T-helper 17 cell (primary cell): ENCODE results near the gene ZNF354B. TPM values are rescaled to one million over a fixed set of nuclear protein-coding genes. Genes with fewer than 3 reads are reported as not detected.
"Not testable (repeated sequence)": the region's sequence is repeated elsewhere in the genome, so short reads cannot be mapped to it uniquely, and the experiment has no call there.

Source experiments
- ATAC-seq: fragments of 150-1000 bp; cut with Tn5 transposase; 2 replicates; pipeline ENCODE4 v1.10.0; 2021; ENCODE audit warnings: mild to moderate bottlenecking, moderate library complexity
- DNase-seq, 3 donors: peaks; one replicate each; pipeline versions ENCODE4 v3.0.0 to v3.0.0-alpha.2; 2020 to 2021
- H3K9me3 ChIP-seq: one replicate; pipeline ENCODE4 v1.7.0; 2013; ENCODE audit warnings: low read length, mild to moderate bottlenecking; ENCODE audit not compliant: control insufficient read depth, poor library complexity, severe bottlenecking
- H3K27ac Mint-ChIP-seq: one replicate; pipeline ENCODE4 v1.8.0; 2022; ENCODE audit warnings: mild to moderate bottlenecking, moderate library complexity, mixed read lengths
- H3K27me3 Mint-ChIP-seq: one replicate; pipeline ENCODE4 v1.8.0; 2022; ENCODE audit warnings: mixed read lengths
- H3K36me3 Mint-ChIP-seq: one replicate; pipeline ENCODE4 v1.8.0; 2022; ENCODE audit warnings: low read depth, mixed read lengths
- H3K4me1 Mint-ChIP-seq: one replicate; pipeline ENCODE4 v1.8.0; 2022; ENCODE audit warnings: mild to moderate bottlenecking, mixed read lengths
- H3K4me3 Mint-ChIP-seq: one replicate; pipeline ENCODE4 v1.8.0; 2022; ENCODE audit warnings: mild to moderate bottlenecking, moderate library complexity, mixed read lengths
- total RNA-seq, 4 donors: library from RNA in 2 of 4; stranded (reverse) in 2 of 4; gene quantifications; one replicate each; pipeline ENCODE4 v1.2.3 and lab custom pipeline; 2022 to 2026

ZNF354B gene
- 1 to 10 TPM; 8.8 to 9.8 TPM for total RNA-seq
- 17.6 to 37.0 reads per million in 2 donors for total RNA-seq (lab: John Stamatoyannopoulos, UW)

GRCh38 chr5:178859625-178860521, at the start of gene ZNF354B:
ZNF354B (plus strand) TSS chr5:178859953; CDS start chr5:178861048, 1,095 bp downstream.
- DNase-seq (peak; percentile 64 to 73 (median 65)), ATAC-seq (peak; percentile 98)
- H3K27me3 Mint-ChIP-seq = peaks cover 7% of the 10 kb centered on the region
- peak within 1 kb of the TSS; percentile 88 for H3K27ac Mint-ChIP-seq
- H3K4me3 Mint-ChIP-seq = peak within 1 kb of the TSS; percentile 88
- H3K4me1 Mint-ChIP-seq = peaks cover 25% of the 10 kb centered on the region
- H3K9me3 ChIP-seq = no peaks in the 10 kb centered on the region
- H3K36me3 Mint-ChIP-seq = peaks cover 5% of the 10 kb centered on the region

DNA sequence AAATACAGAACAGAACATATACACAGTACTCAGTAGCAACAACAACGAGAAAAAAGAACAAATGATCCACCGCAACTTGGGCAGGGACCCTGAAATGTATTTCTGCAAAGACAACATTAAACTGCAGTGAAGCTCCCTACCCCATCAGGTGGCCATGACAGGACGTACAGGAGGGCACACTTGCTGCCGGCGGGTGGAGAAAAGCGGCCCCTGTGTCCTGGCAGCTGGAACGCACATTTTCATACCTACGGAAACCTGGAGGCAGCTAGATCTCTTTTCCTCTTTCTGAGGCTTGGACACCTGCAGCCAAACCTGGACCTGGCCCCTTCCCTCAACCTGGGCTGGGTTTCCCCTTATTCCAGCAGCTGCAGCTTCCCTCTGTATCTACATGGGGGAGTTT, 42.2 kb upstream of the ZNF354B start:
- H3K36me3 Mint-ChIP-seq = peaks cover 3% of the 10 kb centered on the region
- peaks cover 15% of the 10 kb centered on the region for H3K27me3 Mint-ChIP-seq
- DNase-seq (no peak), ATAC-seq (no peak)
- no peaks in the 10 kb centered on the region for H3K4me1 Mint-ChIP-seq
- H3K9me3 ChIP-seq = no peaks in the 10 kb centered on the region
- H3K4me3 Mint-ChIP-seq = no peak overlapping the region
- no peak overlapping the region for H3K27ac Mint-ChIP-seq

GRCh38 chr5:178818094-178818493, 41.7 kb upstream of the ZNF354B start:
- Mint-ChIP-seq H3K27me3 (peaks cover 14% of the 10 kb centered on the region), H3K4me3 (no peak overlapping the region), H3K27ac (no peak overlapping the region), H3K4me1 (no peaks in the 10 kb centered on the region), H3K36me3 (peaks cover 3% of the 10 kb centered on the region)
- DNase-seq (no peak), ATAC-seq (no peak)
- H3K9me3 ChIP-seq = no peaks in the 10 kb centered on the region

DNA sequence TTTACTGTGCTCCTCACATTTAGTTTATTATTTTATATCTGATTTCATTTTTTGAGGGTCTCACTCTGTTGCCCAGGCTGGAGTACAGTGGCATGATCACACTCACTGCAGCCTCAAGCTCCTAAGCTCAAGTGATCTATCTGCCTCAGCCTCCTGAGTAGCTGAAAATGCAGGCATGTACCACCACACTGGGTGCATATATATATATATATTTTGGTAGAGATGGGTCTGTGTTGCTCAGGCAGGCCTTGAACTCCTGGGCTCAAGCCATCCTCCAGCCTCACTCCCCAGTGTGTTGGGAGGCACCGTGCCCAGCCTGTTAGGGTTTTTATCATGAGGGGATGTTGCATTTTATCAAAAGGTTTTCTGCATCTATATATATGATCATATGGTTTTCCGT, 39.8 kb upstream of the ZNF354B start:
- ATAC-seq (no peak), DNase-seq (no peak)
- H3K27ac Mint-ChIP-seq = no peak overlapping the region
- H3K4me3 Mint-ChIP-seq = no peak overlapping the region
- peaks cover 14% of the 10 kb centered on the region for H3K27me3 Mint-ChIP-seq
- no peaks in the 10 kb centered on the region for H3K4me1 Mint-ChIP-seq
- no peaks in the 10 kb centered on the region for H3K9me3 ChIP-seq
- H3K36me3 Mint-ChIP-seq = peaks cover 3% of the 10 kb centered on the region

DNA sequence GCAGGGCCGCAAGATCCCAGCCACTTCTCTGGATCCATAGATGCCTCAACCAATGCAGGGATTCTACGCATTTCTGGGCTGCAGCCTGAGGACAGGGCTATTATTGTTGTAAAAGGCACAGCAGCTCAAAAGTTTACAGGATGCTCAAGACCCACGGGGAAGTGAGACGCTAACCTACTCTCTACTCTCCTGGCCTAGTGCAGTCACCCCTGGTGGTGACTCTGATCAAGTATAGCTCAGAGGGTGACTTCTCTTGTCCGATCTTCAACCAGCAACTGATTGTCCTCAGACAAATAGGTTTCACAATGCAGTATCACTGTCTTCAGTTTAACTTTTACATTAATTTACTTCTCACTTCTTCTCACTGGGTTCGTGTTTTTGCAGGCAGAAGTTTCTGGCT, 34.3 kb upstream of the ZNF354B start:
- no peak for DNase-seq
- Mint-ChIP-seq H3K4me3 (no peak overlapping the region), H3K27ac (no peak overlapping the region), H3K36me3 (no peaks in the 10 kb centered on the region), H3K27me3 (peaks cover 27% of the 10 kb centered on the region), H3K4me1 (no peaks in the 10 kb centered on the region)
- no peak for ATAC-seq
- H3K9me3 ChIP-seq = no peaks in the 10 kb centered on the region

DNA sequence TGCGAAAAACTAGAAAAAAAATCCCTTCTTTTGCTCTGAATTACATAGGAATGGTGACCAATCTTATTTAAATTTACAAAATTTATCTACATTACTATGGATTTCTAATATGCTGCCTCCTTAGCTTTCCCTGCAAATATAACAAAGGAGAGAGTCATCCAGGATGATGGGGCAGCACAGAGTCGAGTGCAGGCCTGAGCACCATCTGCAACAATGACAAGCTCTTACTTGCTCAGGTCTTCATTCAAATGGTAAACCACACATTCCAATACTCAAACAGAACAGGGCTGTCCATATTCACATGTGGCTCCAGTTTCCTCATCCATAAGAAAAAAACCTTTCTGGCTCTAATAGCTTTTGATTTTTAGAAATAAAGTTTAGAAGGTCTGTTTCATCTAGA, 33.5 kb upstream of the ZNF354B start:
- H3K4me1 Mint-ChIP-seq = no peaks in the 10 kb centered on the region

GRCh38 chr5:178827636-178828035, 32.1 kb upstream of the ZNF354B start:
- no peak for ATAC-seq
- DNase-seq = no peak
- H3K9me3 ChIP-seq = no peaks in the 10 kb centered on the region
- Mint-ChIP-seq H3K36me3 (no peaks in the 10 kb centered on the region), H3K4me3 (no peak overlapping the region), H3K27me3 (peaks cover 29% of the 10 kb centered on the region), H3K4me1 (peaks cover 2% of the 10 kb centered on the region), H3K27ac (no peak overlapping the region)

More for the DNA sequence above, 33.5 kb upstream of the ZNF354B start:
- ATAC-seq (no peak), DNase-seq (no peak)
- Mint-ChIP-seq H3K27me3 (peaks cover 33% of the 10 kb centered on the region), H3K36me3 (no peaks in the 10 kb centered on the region), H3K27ac (no peak overlapping the region), H3K4me3 (no peak overlapping the region)
- no peaks in the 10 kb centered on the region for H3K9me3 ChIP-seq

DNA sequence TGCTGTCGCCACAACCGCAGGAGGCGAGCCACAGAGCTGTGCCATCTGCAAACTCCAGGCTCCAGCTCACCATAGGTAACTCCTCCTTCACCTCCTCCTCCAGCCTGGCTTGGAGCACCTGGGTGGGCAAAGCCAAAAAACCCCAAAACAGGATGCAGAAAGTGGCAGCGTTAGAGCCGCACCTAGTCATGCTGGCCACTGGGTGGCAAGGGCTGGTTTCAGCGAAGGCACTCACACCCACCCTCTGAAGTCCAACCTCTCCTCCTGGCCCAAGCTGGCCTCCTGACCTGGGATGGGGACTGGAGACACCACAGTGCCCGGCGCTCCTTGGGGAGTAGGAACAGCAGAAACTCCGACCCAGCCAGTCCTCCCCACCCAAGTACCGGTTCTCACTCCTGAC, 28.7 kb upstream of the ZNF354B start:
- no peaks in the 10 kb centered on the region for H3K9me3 ChIP-seq
- Mint-ChIP-seq H3K4me1 (peaks cover 2% of the 10 kb centered on the region), H3K36me3 (no peaks in the 10 kb centered on the region), H3K27ac (no peak overlapping the region), H3K4me3 (no peak overlapping the region), H3K27me3 (peaks cover 21% of the 10 kb centered on the region)
- ATAC-seq = no peak
- DNase-seq = no peak

GRCh38 chr5:178832618-178833201, 27.0 kb upstream of the ZNF354B start:
- H3K9me3 ChIP-seq = no peaks in the 10 kb centered on the region
- Mint-ChIP-seq H3K27ac (no peak overlapping the region), H3K4me3 (no peak overlapping the region), H3K4me1 (peaks cover 2% of the 10 kb centered on the region), H3K27me3 (peaks cover 19% of the 10 kb centered on the region), H3K36me3 (no peaks in the 10 kb centered on the region)
- DNase-seq = no peak
- ATAC-seq = no peak

- peaks cover 5% of the 10 kb centered on the region for H3K4me1 Mint-ChIP-seq
- no peaks in the 10 kb centered on the region for H3K36me3 Mint-ChIP-seq
These were observed 23.1 kb upstream of the ZNF354B start for GRCh38 chr5:178836628-178837027.

DNA sequence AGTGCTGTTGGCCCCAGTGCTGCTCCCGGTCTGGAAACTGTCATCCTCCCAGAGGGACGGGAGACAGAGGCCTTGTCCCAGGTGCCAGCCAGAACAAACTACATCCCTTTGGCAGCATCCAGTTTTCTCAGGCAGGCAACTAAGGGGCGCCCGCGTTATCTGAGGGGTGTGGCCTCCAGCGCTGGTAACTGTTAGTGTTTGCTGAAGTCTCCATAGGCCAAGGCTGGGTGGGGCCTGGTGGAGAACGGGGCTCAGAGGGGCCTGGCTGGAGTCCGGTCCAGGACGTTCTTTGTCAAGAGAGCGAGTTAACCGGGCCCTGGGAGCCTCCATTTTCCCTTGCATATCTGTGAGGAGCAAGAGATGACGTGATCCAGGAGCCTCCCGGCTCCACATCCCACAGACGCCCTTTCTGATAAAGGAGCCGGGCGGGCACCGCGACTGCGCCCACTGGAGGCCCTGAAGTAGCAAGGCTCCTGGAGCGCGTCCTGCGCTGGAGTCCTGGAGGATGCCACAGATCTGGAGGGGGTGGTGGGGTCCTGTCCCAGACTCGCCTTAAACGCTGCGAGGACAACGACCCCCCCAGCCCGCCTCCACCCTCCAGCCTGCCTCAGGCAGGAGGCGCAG, 20.9 kb upstream of the ZNF354B start:
- not testable (repeated sequence) for DNase-seq, H3K4me1 Mint-ChIP-seq, H3K36me3 Mint-ChIP-seq, H3K4me3 Mint-ChIP-seq, H3K9me3 ChIP-seq, H3K27ac Mint-ChIP-seq, H3K27me3 Mint-ChIP-seq, ATAC-seq

More at GRCh38 chr5:178836628-178837027, 23.1 kb upstream of the ZNF354B start:
- Mint-ChIP-seq H3K4me3 (no peak overlapping the region), H3K27me3 (peaks cover 5% of the 10 kb centered on the region), H3K27ac (no peak overlapping the region)
- ATAC-seq = no peak
- H3K9me3 ChIP-seq = no peaks in the 10 kb centered on the region
- DNase-seq = no peak

GRCh38 chr5:178839319-178839704, 20.4 kb upstream of the ZNF354B start:
- ATAC-seq (peak; percentile 66), DNase-seq (peak in 1 of 3 donors; percentile 33)
- H3K9me3 ChIP-seq = no peaks in the 10 kb centered on the region
- Mint-ChIP-seq H3K4me3 (no peak overlapping the region), H3K27ac (no peak overlapping the region), H3K27me3 (peaks cover 5% of the 10 kb centered on the region), H3K4me1 (peaks cover 3% of the 10 kb centered on the region), H3K36me3 (no peaks in the 10 kb centered on the region)

DNA sequence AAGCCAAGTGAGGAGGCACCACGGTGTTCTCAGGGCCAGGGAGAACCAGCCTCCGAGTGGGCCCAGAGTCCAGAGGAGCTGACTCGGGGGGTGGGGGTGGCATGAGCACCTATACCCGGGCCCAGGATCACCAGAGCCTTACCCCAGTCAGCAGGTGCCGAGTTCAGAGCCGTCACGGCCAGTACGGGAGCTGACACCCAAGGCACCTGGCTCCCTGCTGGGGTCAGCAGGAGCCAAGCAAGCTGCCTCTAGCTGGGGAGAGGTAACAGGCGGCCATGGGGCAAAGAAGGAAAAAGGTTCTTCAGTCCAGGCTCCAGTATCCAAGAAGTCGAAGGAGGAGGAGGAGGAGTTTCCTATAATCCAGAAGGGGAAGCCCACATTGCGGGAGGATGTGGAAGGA, 19.4 kb upstream of the ZNF354B start:
- H3K27me3 Mint-ChIP-seq, ATAC-seq, H3K27ac Mint-ChIP-seq, DNase-seq, H3K36me3 Mint-ChIP-seq, H3K4me1 Mint-ChIP-seq, H3K4me3 Mint-ChIP-seq, H3K9me3 ChIP-seq: not testable (repeated sequence)
